Activated naive CD4-positive, alpha-beta T cell treated with anti-CD3 and anti-CD28 coated beads for 36 hours (primary cell): ENCODE results near the gene MMP28. TPM values are rescaled to one million over a fixed set of nuclear protein-coding genes. Genes with fewer than 3 reads are reported as not detected.

ENCODE experiments used
- total RNA-seq, 2 experiments: library from RNA; stranded (reverse); gene quantifications; one replicate each; pipeline ENCODE4 v1.2.3, GENCODE V29; 2021

Gene MMP28
- total RNA-seq, 2 experiments from 2014 or later, result 0.19 to 0.35 TPM

Other genes starting within 250 kb of the MMP28 start
- gene SLFN14, start 234.8 kb downstream of the MMP28 start, total RNA-seq, result not detected
- 1 to 10 TPM; 6.2 to 6.5 TPM for gene PEX12, start 217.1 kb downstream of the MMP28 start, total RNA-seq
- 100 to 1,000 TPM; 158 to 172 TPM for gene AP2B1, start 208.3 kb downstream of the MMP28 start, total RNA-seq
- 1 to 10 TPM in 1 of 2 experiments, under 1 TPM in 1; 0.96 to 1.1 TPM for gene RASL10B, start 64.0 kb downstream of the MMP28 start, total RNA-seq
- under 1 TPM in 1 of 2 experiments, not detected in 1; 0.07 TPM for gene GAS2L2, start 42.4 kb downstream of the MMP28 start, total RNA-seq
- not detected for gene C17orf50, start 34.8 kb downstream of the MMP28 start, total RNA-seq
- gene TAF15, start 13.8 kb upstream of the MMP28 start, total RNA-seq, result 100 to 1,000 TPM; 252 to 256 TPM
- not detected for gene HEATR9, start 73.2 kb upstream of the MMP28 start, total RNA-seq
- 1 to 10 TPM; 1.9 to 2.5 TPM for gene CCL5, start 84.7 kb upstream of the MMP28 start, total RNA-seq
- gene RDM1, start 135.1 kb upstream of the MMP28 start, total RNA-seq, result 10 to 100 TPM; 18.6 to 21.6 TPM
- not detected for gene LYZL6, start 148.1 kb upstream of the MMP28 start, total RNA-seq
- gene CCL16, start 185.9 kb upstream of the MMP28 start, total RNA-seq, result not detected
- not detected for gene CCL14, start 191.1 kb upstream of the MMP28 start, total RNA-seq
- not detected for gene CCL15, start 205.9 kb upstream of the MMP28 start, total RNA-seq
- gene CCL23, start 222.3 kb upstream of the MMP28 start, total RNA-seq, result not detected